Glutamatergic neuron (in vitro differentiated cells): Measurements from ENCODE around the gene MRPL10. TPM values are rescaled to one million over a fixed set of nuclear protein-coding genes. Genes with fewer than 3 reads are reported as not detected.

Source experiments
- DNase-seq: peaks from one replicate; pipeline ENCODE4 v3.0.0; 2022
- H3K27ac Mint-ChIP-seq: one replicate; pipeline ENCODE4 v1.8.0; 2020; ENCODE audit warnings: mild to moderate bottlenecking, mixed read lengths, inconsistent platforms; ENCODE audit not compliant: unreplicated experiment
- H3K27me3 Mint-ChIP-seq: one replicate; pipeline ENCODE4 v1.8.0; 2020; ENCODE audit warnings: mild to moderate bottlenecking, moderate library complexity, mixed read lengths, inconsistent platforms; ENCODE audit not compliant: unreplicated experiment
- H3K36me3 Mint-ChIP-seq: one replicate; pipeline ENCODE4 v1.8.0; 2020; ENCODE audit warnings: mild to moderate bottlenecking, mixed read lengths, inconsistent platforms; ENCODE audit not compliant: unreplicated experiment
- H3K4me1 Mint-ChIP-seq: one replicate; pipeline ENCODE4 v1.8.0; 2020; ENCODE audit warnings: mild to moderate bottlenecking, low read depth, mixed read lengths, inconsistent platforms; ENCODE audit not compliant: unreplicated experiment
- H3K4me3 Mint-ChIP-seq: one replicate; pipeline ENCODE4 v1.8.0; 2020; ENCODE audit warnings: mild to moderate bottlenecking, mixed read lengths, inconsistent platforms; ENCODE audit not compliant: unreplicated experiment
- H3K9me3 Mint-ChIP-seq: one replicate; pipeline ENCODE4 v1.8.0; 2020; ENCODE audit warnings: mild to moderate bottlenecking, moderate library complexity, mixed read lengths, inconsistent platforms; ENCODE audit not compliant: unreplicated experiment
- total RNA-seq: library from RNA; stranded (reverse); fragmentation: NEBNext Ultra II Directional; extraction: Animal tissue kit (Norgen Biotek cat#: 25700); gene quantifications from one replicate; pipeline ENCODE4 v1.2.1, GENCODE V29; 2021; ENCODE audit not compliant: unreplicated experiment
- TF ChIP-seq, protein P1 (sequence below): fragments of 200-600 bp; sonication (generic); IDR thresholded peaks from one replicate; pipeline ENCODE4 v1.5.0; 2021; ENCODE audit not compliant: partially characterized antibody, unreplicated experiment

MRPL10 gene
- total RNA-seq, 1 donor from 2014 or later, result 38.7 TPM

DNA sequence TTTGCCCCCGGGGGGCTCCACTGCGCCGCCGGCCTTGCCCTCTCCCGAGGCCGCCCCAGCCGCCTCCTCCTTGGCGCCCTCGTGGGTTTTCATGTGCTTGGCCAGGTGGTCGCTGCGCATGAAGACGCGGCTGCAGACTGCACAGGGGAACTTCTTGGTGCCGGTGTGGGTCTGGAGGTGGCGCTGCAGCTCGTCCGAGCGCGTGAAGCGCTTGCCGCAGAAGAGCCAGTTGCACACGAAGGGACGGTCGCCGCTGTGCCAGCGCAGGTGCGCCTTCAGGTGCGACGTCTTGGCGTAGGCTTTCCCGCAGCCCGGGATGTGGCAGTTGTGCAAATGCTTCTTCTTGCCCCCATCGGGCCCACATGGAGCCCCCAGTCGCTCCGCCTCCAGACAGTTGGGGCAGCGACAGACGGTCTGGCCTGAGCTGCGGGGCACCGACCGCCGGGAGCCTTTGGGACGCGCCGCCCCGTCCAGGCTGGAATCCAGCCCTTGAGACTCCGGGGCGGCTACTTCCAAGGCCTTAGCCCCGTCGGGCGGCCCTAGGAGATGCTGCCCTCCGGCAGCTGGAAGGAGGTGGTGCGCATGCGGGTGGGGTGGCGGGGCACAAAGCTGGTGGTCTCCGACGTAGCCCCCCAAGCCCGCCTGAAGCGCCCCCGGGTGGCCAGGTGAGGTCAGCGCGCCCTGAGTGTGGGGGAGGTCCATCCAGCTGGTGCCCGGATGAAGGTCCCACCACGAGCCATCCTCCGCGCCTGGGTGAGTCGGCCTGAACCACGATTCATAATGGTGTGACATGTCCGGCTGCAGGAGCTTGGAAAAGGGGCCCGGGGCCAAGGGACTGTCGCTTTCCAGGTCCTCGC is 16.2 kb upstream of the MRPL10 start:
- Mint-ChIP-seq H3K27me3 (peaks cover 17% of the 10 kb centered on the region), H3K4me1 (peaks cover 15% of the 10 kb centered on the region), H3K9me3 (no peaks in the 10 kb centered on the region), H3K36me3 (no peaks in the 10 kb centered on the region), H3K27ac (no peak overlapping the region), H3K4me3 (no peak overlapping the region)
- TF ChIP-seq, protein P1, sequence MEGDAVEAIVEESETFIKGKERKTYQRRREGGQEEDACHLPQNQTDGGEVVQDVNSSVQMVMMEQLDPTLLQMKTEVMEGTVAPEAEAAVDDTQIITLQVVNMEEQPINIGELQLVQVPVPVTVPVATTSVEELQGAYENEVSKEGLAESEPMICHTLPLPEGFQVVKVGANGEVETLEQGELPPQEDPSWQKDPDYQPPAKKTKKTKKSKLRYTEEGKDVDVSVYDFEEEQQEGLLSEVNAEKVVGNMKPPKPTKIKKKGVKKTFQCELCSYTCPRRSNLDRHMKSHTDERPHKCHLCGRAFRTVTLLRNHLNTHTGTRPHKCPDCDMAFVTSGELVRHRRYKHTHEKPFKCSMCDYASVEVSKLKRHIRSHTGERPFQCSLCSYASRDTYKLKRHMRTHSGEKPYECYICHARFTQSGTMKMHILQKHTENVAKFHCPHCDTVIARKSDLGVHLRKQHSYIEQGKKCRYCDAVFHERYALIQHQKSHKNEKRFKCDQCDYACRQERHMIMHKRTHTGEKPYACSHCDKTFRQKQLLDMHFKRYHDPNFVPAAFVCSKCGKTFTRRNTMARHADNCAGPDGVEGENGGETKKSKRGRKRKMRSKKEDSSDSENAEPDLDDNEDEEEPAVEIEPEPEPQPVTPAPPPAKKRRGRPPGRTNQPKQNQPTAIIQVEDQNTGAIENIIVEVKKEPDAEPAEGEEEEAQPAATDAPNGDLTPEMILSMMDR, result peak; percentile 45
- DNase-seq, result peak; percentile 55

GRCh38 chr17:47846716-47847340 is 15.5 kb upstream of the MRPL10 start:
- Mint-ChIP-seq H3K9me3 (no peaks in the 10 kb centered on the region), H3K36me3 (no peaks in the 10 kb centered on the region), H3K4me1 (peaks cover 7% of the 10 kb centered on the region), H3K27me3 (peaks cover 12% of the 10 kb centered on the region), H3K27ac (no peak overlapping the region), H3K4me3 (peak overlapping the region; percentile 59)
- DNase-seq, result peak; percentile 55
- TF ChIP-seq, protein P1, result no peak

GRCh38 chr17:47845716-47846075 is 14.4 kb upstream of the MRPL10 start:
- Mint-ChIP-seq H3K9me3 (no peaks in the 10 kb centered on the region), H3K4me1 (peaks cover 5% of the 10 kb centered on the region), H3K27me3 (peaks cover 12% of the 10 kb centered on the region), H3K27ac (no peak overlapping the region), H3K4me3 (no peak overlapping the region), H3K36me3 (no peaks in the 10 kb centered on the region)
- TF ChIP-seq, protein P1, result no peak
- no peak for DNase-seq

GRCh38 chr17:47844814-47845715 is 13.7 kb upstream of the MRPL10 start:
- TF ChIP-seq, protein P1, result peak; percentile 68
- no peak overlapping the region for H3K4me3 Mint-ChIP-seq
- peaks cover 7% of the 10 kb centered on the region for H3K4me1 Mint-ChIP-seq
- no peak overlapping the region for H3K27ac Mint-ChIP-seq
- H3K36me3 Mint-ChIP-seq, result no peaks in the 10 kb centered on the region
- H3K9me3 Mint-ChIP-seq, result no peaks in the 10 kb centered on the region
- peaks cover 10% of the 10 kb centered on the region for H3K27me3 Mint-ChIP-seq
- DNase-seq, result no peak
